Measurements from ENCODE around the gene KRT80. TPM values are rescaled to one million over a fixed set of nuclear protein-coding genes. Genes with fewer than 3 reads are reported as not detected.

Gene KRT80
- total and polyA plus RNA-seq, 2 donors (not counting 3 experiments of a cell fraction or from before 2014, with no cell fraction given), result 13.6 to 23.7 TPM

- peaks cover 11% of the 10 kb centered on the region for H3K4me1 ChIP-seq (ENCODE audit: control insufficient read depth, extremely low read depth, insufficient read depth, low read length)
- H4K20me1 ChIP-seq (replicated peaks; ENCODE audit: control insufficient read depth, extremely low read depth, insufficient read depth, low read length), result no peaks in the 10 kb centered on the region
- H2AFZ ChIP-seq (ENCODE audit: low read depth, low read length), result no peak overlapping the region
- H3K27ac ChIP-seq (ENCODE audit: insufficient read depth, low read depth, low read length), result no peak overlapping the region
- DNase-seq (ENCODE audit: low read depth, low spot score) (peak; percentile 44), FAIRE-seq (peak; percentile 33)
- BruUV-seq (replicated peaks), result no TSS peak
- no peaks in the 10 kb centered on the region for H3K9me1 ChIP-seq (replicated peaks; ENCODE audit: control insufficient read depth, extremely low read depth, insufficient read depth, low read length)
- H3K4me2 ChIP-seq (ENCODE audit: insufficient read depth, low read length), result no peak overlapping the region
- H3K9ac ChIP-seq (replicated peaks; ENCODE audit: extremely low read depth, insufficient read depth, low read length), result no peak overlapping the region
- TF ChIP-seq POLR2AphosphoS5 (IDR thresholded peaks at IDR 0.05; ENCODE audit: insufficient read depth, low read depth, low read length), result no peak
- TF ChIP-seq CTCF (IDR thresholded peaks at IDR 0.05; ENCODE audit: extremely low read depth in 1 of 2, insufficient read depth in 1 of 2, low read depth in 1 of 2, low read length in 2 of 2), result peak; percentile 70 to 78
- ChIA-PET CTCF (interaction anchor here (0.7 to 3.8 kb wide), 20 partner anchors 8 to 658 kb away, joined by 3 to 20 read pairs (median 4); partner anchors contain the start of genes KRT7, KRT80 and KRT86), POLR2A (interaction anchor here (0.6 kb wide), 1 partner anchor 56 kb away, joined by 6 read pairs; no protein-coding TSS in a partner anchor)
- intact Hi-C loops (cut with micrococcal nuclease), result no loop called here
- dilution Hi-C loops (cut with MboI; ENCODE audit: extremely low pct_ligation_motif_present, low sequenced_read_pairs), result no loop called here
- no peaks in the 10 kb centered on the region for H3K36me3 ChIP-seq (ENCODE audit: control insufficient read depth in 2 of 2, extremely low read depth in 1 of 2, insufficient read depth in 2 of 2, low read length in 2 of 2)
- no peaks in the 10 kb centered on the region for H3K9me3 ChIP-seq (replicated peaks; ENCODE audit: control insufficient read depth, insufficient read depth, low read length)
- no peaks in the 10 kb centered on the region for H3K27me3 ChIP-seq (ENCODE audit: control insufficient read depth in 2 of 2, insufficient read depth in 2 of 2, low read length in 2 of 2)
- H3K4me3 ChIP-seq (replicated peaks in 1 of 3; ENCODE audit: insufficient read depth in 1 of 3, low read depth in 1 of 3, low read length in 3 of 3), result no peak overlapping the region
- H3K79me2 ChIP-seq (ENCODE audit: control insufficient read depth, insufficient read depth, low read length), result no peaks in the 10 kb centered on the region
These were observed 30.2 kb upstream of the KRT80 start for GRCh38 chr12:52221912-52222457.

- no peak for TF ChIP-seq EZH2 (IDR thresholded peaks at IDR 0.05; ENCODE audit: borderline replicate concordance, low read depth, low read length, severe bottlenecking)
- no peak for TF ChIP-seq FOS (IDR thresholded peaks at IDR 0.05; ENCODE audit: borderline replicate concordance, insufficient read depth, low read length)
- ChIA-PET POLR2A (no interaction called here), CTCF (interaction anchor here (0.7 to 3.8 kb wide), 18 partner anchors 8 to 658 kb away, joined by 3 to 20 read pairs (median 4); partner anchors contain the start of genes KRT7, KRT80 and KRT86)
- BruUV-seq (replicated peaks), result no TSS peak
- no peak for DNase-seq (ENCODE audit: low read depth, low spot score)
- Histone ChIP-seq H3K27ac (ENCODE audit: insufficient read depth, low read depth, low read length) (no peak overlapping the region), H3K9me3 (replicated peaks; ENCODE audit: control insufficient read depth, insufficient read depth, low read length) (no peaks in the 10 kb centered on the region), H3K36me3 (ENCODE audit: control insufficient read depth in 2 of 2, extremely low read depth in 1 of 2, insufficient read depth in 2 of 2, low read length in 2 of 2) (no peaks in the 10 kb centered on the region), H4K20me1 (replicated peaks; ENCODE audit: control insufficient read depth, extremely low read depth, insufficient read depth, low read length) (no peaks in the 10 kb centered on the region), H2AFZ (ENCODE audit: low read depth, low read length) (no peak overlapping the region), H3K79me2 (ENCODE audit: control insufficient read depth, insufficient read depth, low read length) (no peaks in the 10 kb centered on the region), H3K9me1 (replicated peaks; ENCODE audit: control insufficient read depth, extremely low read depth, insufficient read depth, low read length) (no peaks in the 10 kb centered on the region), H3K4me2 (ENCODE audit: insufficient read depth, low read length) (no peak overlapping the region), H3K4me3 (replicated peaks in 1 of 3; ENCODE audit: insufficient read depth in 1 of 3, low read depth in 1 of 3, low read length in 3 of 3) (no peak overlapping the region), H3K9ac (replicated peaks; ENCODE audit: extremely low read depth, insufficient read depth, low read length) (no peak overlapping the region), H3K4me1 (ENCODE audit: control insufficient read depth, extremely low read depth, insufficient read depth, low read length) (peaks cover 18% of the 10 kb centered on the region), H3K27me3 (ENCODE audit: control insufficient read depth in 2 of 2, insufficient read depth in 2 of 2, low read length in 2 of 2) (no peaks in the 10 kb centered on the region)
- FAIRE-seq, result no peak
- intact Hi-C loops (cut with micrococcal nuclease) (no loop called here), dilution Hi-C loops (cut with MboI; ENCODE audit: extremely low pct_ligation_motif_present, low sequenced_read_pairs) (no loop called here)
These were observed 29.4 kb upstream of the KRT80 start for GRCh38 chr12:52221070-52221781.

Data from endothelial cell of umbilical vein (primary cell).